Astrocyte (in vitro differentiated cells and primary cell): Measurements from ENCODE around the gene ZC3H7A. TPM values are rescaled to one million over a fixed set of nuclear protein-coding genes. Genes with fewer than 3 reads are reported as not detected.
A peak's percentile ranks its signal among the peaks of the same experiment; 100 is the strongest.
"Not testable (repeated sequence)": the region's sequence is repeated elsewhere in the genome, so short reads cannot be mapped to it uniquely, and the experiment has no call there.

ENCODE experiments used
- DNase-seq: peaks from one replicate; pipeline ENCODE4 v3.0.0-alpha.2; 2010; ENCODE audit warnings: low read depth
- FAIRE-seq: peaks from 2 replicates; lab custom pipeline; 2011; peaks lifted over from hg19 to GRCh38; lab: Jason Lieb, UNC
- H2AFZ ChIP-seq: 2 replicates; pipeline ENCODE4 v1.6.0; 2012; ENCODE audit warnings: low read depth, low read length, inconsistent platforms
- H3K27ac ChIP-seq: 2 replicates; pipeline ENCODE4 v1.5.1; 2011; ENCODE audit warnings: low read depth, low read length, inconsistent platforms
- H3K27me3 ChIP-seq: 2 replicates; pipeline ENCODE4 v1.6.0; 2011; ENCODE audit warnings: low read length, inconsistent platforms; ENCODE audit not compliant: insufficient read depth
- H3K36me3 ChIP-seq: 2 replicates; pipeline ENCODE4 v1.5.1; 2011; ENCODE audit warnings: low read length, inconsistent platforms; ENCODE audit not compliant: insufficient read depth
- H3K4me1 ChIP-seq: 2 replicates; pipeline ENCODE4 v1.5.1; 2011; ENCODE audit warnings: low read length, inconsistent platforms; ENCODE audit not compliant: insufficient read depth
- H3K4me2 ChIP-seq: 2 replicates; pipeline ENCODE4 v1.6.0; 2012; ENCODE audit warnings: low read length, inconsistent platforms
- H3K4me3 ChIP-seq: 2 replicates; pipeline ENCODE4 v1.5.1; 2011; ENCODE audit warnings: low read depth, mild to moderate bottlenecking, low read length, inconsistent platforms; ENCODE audit not compliant: insufficient read depth
- H3K79me2 ChIP-seq: 2 replicates; pipeline ENCODE4 v1.6.0; 2012; ENCODE audit warnings: mild to moderate bottlenecking, low read length, inconsistent platforms; ENCODE audit not compliant: insufficient read depth
- H3K9ac ChIP-seq: 2 replicates; pipeline ENCODE4 v1.6.0; 2012; ENCODE audit warnings: mild to moderate bottlenecking, low read length, inconsistent platforms
- H3K9me3 ChIP-seq: 2 replicates; pipeline ENCODE4 v1.5.1; 2012; ENCODE audit warnings: low read depth, mild to moderate bottlenecking, low read length, inconsistent platforms; ENCODE audit not compliant: insufficient read depth
- H4K20me1 ChIP-seq: 2 replicates; pipeline ENCODE4 v1.6.0; 2012; ENCODE audit warnings: low read length, inconsistent platforms; ENCODE audit not compliant: insufficient read depth
- H3K27ac Mint-ChIP-seq: one replicate; pipeline ENCODE4 v1.8.0; 2021; ENCODE audit warnings: mild to moderate bottlenecking, mixed read lengths; ENCODE audit not compliant: unreplicated experiment
- H3K27me3 Mint-ChIP-seq: one replicate; pipeline ENCODE4 v1.8.0; 2021; ENCODE audit warnings: low read depth, mixed read lengths; ENCODE audit not compliant: unreplicated experiment
- H3K36me3 Mint-ChIP-seq: one replicate; pipeline ENCODE4 v1.8.0; 2021; ENCODE audit warnings: low read depth, mixed read lengths; ENCODE audit not compliant: unreplicated experiment
- H3K4me1 Mint-ChIP-seq: one replicate; pipeline ENCODE4 v1.8.0; 2021; ENCODE audit warnings: low read depth, mixed read lengths; ENCODE audit not compliant: unreplicated experiment
- H3K4me3 Mint-ChIP-seq: one replicate; pipeline ENCODE4 v1.8.0; 2021; ENCODE audit warnings: mild to moderate bottlenecking, moderate library complexity, mixed read lengths; ENCODE audit not compliant: unreplicated experiment
- H3K9me3 Mint-ChIP-seq: one replicate; pipeline ENCODE4 v1.8.0; 2021; ENCODE audit warnings: mild to moderate bottlenecking, mixed read lengths; ENCODE audit not compliant: unreplicated experiment
- EZH2 ChIP-seq: IDR thresholded peaks from 2 replicates; pipeline ENCODE4 v1.6.1; 2012; ENCODE audit warnings: mild to moderate bottlenecking, low read length, inconsistent platforms; ENCODE audit not compliant: insufficient read depth
- total RNA-seq: library from RNA; stranded (reverse); gene quantifications from 2 replicates; pipeline ENCODE4 v1.2.1, GENCODE V29; 2021
- TF ChIP-seq, protein P1 (sequence below): IDR thresholded peaks from 2 replicates; pipeline ENCODE4 v1.5.1; 2011; ENCODE audit warnings: low read depth, mild to moderate bottlenecking, inconsistent platforms, low read length, moderate library complexity; ENCODE audit not compliant: insufficient read depth

ZC3H7A gene
- total RNA-seq, 1 donor from 2014 or later: 68.7 TPM

DNA sequence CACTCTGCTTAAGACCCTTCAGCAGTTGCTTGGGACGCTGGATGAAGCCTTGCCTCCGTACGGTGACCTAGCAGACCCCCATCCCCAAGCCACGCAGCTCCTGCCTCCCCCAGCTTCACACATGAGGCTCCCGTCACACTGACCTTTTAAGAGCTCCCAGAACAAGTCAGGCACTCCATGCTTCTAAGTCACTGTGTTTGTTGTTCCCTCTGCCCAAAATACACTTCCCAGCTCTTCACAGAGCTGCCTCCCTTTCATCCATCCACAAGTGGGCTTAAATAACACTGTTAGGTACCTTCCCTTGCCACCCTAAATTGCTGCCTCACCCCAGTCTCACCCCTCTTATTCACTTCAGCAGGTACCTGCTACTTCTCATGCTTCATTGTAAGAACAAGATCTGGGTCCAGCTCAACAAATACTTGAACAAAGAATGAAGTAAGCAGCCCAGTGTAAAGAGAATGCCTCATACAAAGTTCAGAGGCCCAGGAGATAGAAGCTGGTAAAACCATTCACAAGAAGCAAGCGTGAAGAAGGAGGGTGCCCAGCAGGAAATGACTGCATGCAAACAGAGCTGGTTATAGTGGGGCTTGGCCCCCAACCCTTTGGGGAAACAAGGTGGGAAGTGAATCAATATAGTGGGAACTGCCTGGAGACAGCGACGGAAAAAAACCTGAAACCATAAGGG, 5.8 kb downstream of the ZC3H7A start:
- H3K9me3 ChIP-seq: no peaks in the 10 kb centered on the region
- Mint-ChIP-seq H3K9me3 (no peaks in the 10 kb centered on the region), H3K4me3 (peak overlapping the region; percentile 5), H3K36me3 (peaks cover 13% of the 10 kb centered on the region), H3K4me1 (peaks cover 49% of the 10 kb centered on the region), H3K27ac (no peak overlapping the region), H3K27me3 (no peaks in the 10 kb centered on the region)
- H4K20me1 ChIP-seq: peaks cover 78% of the 10 kb centered on the region
- H3K4me2 ChIP-seq: no peak overlapping the region
- H3K79me2 ChIP-seq: peaks cover 100% of the 10 kb centered on the region
- peaks cover 5% of the 10 kb centered on the region for H3K36me3 ChIP-seq
- no peak overlapping the region for H3K27ac ChIP-seq
- H2AFZ ChIP-seq: no peak overlapping the region
- H3K9ac ChIP-seq: no peak overlapping the region
- peaks cover 5% of the 10 kb centered on the region for H3K4me1 ChIP-seq
- no peak for DNase-seq
- no peak overlapping the region for H3K4me3 ChIP-seq
- FAIRE-seq: no peak
- TF ChIP-seq EZH2: no peak
- TF ChIP-seq, protein P1, sequence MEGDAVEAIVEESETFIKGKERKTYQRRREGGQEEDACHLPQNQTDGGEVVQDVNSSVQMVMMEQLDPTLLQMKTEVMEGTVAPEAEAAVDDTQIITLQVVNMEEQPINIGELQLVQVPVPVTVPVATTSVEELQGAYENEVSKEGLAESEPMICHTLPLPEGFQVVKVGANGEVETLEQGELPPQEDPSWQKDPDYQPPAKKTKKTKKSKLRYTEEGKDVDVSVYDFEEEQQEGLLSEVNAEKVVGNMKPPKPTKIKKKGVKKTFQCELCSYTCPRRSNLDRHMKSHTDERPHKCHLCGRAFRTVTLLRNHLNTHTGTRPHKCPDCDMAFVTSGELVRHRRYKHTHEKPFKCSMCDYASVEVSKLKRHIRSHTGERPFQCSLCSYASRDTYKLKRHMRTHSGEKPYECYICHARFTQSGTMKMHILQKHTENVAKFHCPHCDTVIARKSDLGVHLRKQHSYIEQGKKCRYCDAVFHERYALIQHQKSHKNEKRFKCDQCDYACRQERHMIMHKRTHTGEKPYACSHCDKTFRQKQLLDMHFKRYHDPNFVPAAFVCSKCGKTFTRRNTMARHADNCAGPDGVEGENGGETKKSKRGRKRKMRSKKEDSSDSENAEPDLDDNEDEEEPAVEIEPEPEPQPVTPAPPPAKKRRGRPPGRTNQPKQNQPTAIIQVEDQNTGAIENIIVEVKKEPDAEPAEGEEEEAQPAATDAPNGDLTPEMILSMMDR: no peak
- H3K27me3 ChIP-seq: no peaks in the 10 kb centered on the region

DNA sequence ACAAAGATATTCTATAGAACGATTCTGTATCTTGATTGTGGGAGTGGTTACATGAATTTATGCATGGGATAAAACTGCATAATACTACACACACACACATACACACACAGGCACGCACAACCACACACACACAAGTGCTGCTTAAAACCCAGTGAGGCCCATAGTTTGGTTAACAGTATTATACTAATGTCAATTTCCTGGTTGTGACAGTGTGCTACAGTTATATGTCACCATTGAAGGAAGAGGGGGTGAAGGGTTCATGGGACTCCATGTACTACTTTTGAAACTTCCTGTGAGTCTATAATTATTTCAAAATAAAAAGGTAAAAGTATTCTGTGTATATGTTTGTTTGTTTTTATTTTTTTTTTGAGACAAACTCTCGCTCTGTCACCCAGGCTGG, 8.1 kb downstream of the ZC3H7A start:
- Histone ChIP-seq H4K20me1 (peaks cover 70% of the 10 kb centered on the region), H3K4me3 (no peak overlapping the region), H3K27me3 (no peaks in the 10 kb centered on the region), H2AFZ (no peak overlapping the region), H3K36me3 (peaks cover 5% of the 10 kb centered on the region), H3K27ac (no peak overlapping the region), H3K4me1 (peaks cover 2% of the 10 kb centered on the region), H3K9me3 (no peaks in the 10 kb centered on the region), H3K79me2 (peaks cover 96% of the 10 kb centered on the region), H3K4me2 (no peak overlapping the region), H3K9ac (no peak overlapping the region)
- Mint-ChIP-seq H3K36me3 (peaks cover 8% of the 10 kb centered on the region), H3K9me3 (no peaks in the 10 kb centered on the region), H3K27ac (no peak overlapping the region), H3K27me3 (no peaks in the 10 kb centered on the region), H3K4me1 (peaks cover 35% of the 10 kb centered on the region), H3K4me3 (no peak overlapping the region)
- DNase-seq: no peak
- TF ChIP-seq EZH2: no peak
- TF ChIP-seq, protein P1: no peak
- no peak for FAIRE-seq

DNA sequence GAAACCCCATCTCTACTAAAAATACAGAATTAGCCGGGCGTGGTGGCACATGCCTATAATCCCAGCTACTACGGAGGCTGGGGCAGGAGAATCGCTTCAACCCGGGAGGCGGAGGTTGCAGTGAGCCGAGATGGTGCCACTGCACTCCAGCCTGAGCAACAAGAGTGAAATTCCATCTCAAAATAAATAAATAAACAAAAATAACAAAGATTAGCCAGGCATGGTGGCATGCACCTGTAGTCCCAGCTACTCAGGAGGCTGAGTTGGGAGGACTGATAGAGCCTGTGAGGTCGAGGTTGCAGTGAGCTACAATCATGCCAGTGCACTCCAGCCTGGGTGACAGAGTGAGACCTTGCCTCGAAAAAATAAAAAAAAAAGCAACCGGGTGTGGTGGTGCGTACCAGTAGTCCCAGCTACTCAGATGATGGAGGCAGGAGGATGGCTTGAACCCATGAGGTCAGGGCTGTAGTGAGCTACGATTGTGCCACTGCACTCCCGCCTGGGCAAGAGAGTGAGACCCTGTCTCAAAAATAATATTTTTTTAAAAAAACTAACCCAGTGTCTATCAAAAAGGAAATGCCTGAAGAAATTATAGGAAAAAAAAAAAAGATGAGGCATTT, 12.0 kb downstream of the ZC3H7A start:
- H3K27me3 Mint-ChIP-seq, H3K9me3 Mint-ChIP-seq, H3K4me3 ChIP-seq, H3K4me2 ChIP-seq, H3K36me3 Mint-ChIP-seq, H3K9me3 ChIP-seq, H3K27ac ChIP-seq, H3K27me3 ChIP-seq, H2AFZ ChIP-seq, H3K9ac ChIP-seq, DNase-seq, H3K27ac Mint-ChIP-seq, H3K4me3 Mint-ChIP-seq, FAIRE-seq: not testable (repeated sequence)
- H3K4me1 ChIP-seq: peaks cover 26% of the 10 kb centered on the region
- H3K36me3 ChIP-seq: peaks cover 12% of the 10 kb centered on the region
- peaks cover 81% of the 10 kb centered on the region for H3K79me2 ChIP-seq
- peaks cover 43% of the 10 kb centered on the region for H4K20me1 ChIP-seq
- H3K4me1 Mint-ChIP-seq: peaks cover 38% of the 10 kb centered on the region

DNA sequence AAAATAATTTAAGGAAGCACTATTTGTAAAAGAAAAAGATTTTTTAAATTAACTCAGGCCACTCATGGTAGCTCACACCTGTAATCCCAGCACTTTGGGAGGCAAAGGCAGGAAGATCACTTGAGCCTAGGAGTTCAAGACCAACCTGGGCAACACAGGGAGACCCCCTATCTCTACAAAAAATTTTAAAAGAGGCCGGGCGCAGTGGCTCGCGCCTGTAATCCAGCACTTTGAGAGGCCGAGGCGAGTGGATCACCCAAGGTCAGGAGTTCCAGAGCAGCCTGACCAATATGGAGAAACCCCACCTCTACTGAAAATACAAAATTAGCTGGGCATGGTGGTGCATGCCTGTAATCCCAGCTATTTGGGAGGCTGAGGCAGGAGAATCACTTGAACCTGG, 12.7 kb downstream of the ZC3H7A start:
- peak overlapping the region; percentile 91 for H3K27ac ChIP-seq
- H2AFZ ChIP-seq, H3K9ac ChIP-seq, H3K27me3 ChIP-seq, H3K27ac Mint-ChIP-seq, H3K4me2 ChIP-seq, H3K4me3 Mint-ChIP-seq, H3K9me3 ChIP-seq, DNase-seq, H3K9me3 Mint-ChIP-seq, H3K27me3 Mint-ChIP-seq, H3K4me3 ChIP-seq, FAIRE-seq, H3K36me3 Mint-ChIP-seq: not testable (repeated sequence)
- peaks cover 81% of the 10 kb centered on the region for H3K79me2 ChIP-seq
- H4K20me1 ChIP-seq: peaks cover 38% of the 10 kb centered on the region
- peaks cover 10% of the 10 kb centered on the region for H3K36me3 ChIP-seq
- peaks cover 26% of the 10 kb centered on the region for H3K4me1 ChIP-seq
- H3K4me1 Mint-ChIP-seq: peaks cover 37% of the 10 kb centered on the region
